Left lung (tissue), 10 donors: Measurements from ENCODE around the gene OTOP3. TPM values are rescaled to one million over a fixed set of nuclear protein-coding genes. Genes with fewer than 3 reads are reported as not detected.

Experiments used
- ATAC-seq: fragments of 200-7000 bp; cut with Tn5 transposase; one replicate; pipeline ENCODE4 v1.9.1; 2020; ENCODE audit warnings: moderate library complexity
- DNase-seq, 4 donors: peaks; one replicate each; pipeline ENCODE4 v3.0.0-alpha.2; 2013 to 2020
- H3K27ac ChIP-seq, 2 donors: fragments of 200-600 bp; sonication (generic) in 1 of 2; one replicate each; pipeline versions ENCODE4 v1.5.0 to v1.8.0; 2020 to 2021
- H3K27me3 ChIP-seq, 2 donors: fragments of 200-600 bp; sonication (generic) in 1 of 2; one replicate each; pipeline versions ENCODE4 v1.5.0 to v1.8.0; 2020 to 2021
- H3K36me3 ChIP-seq, 2 donors: fragments of 200-600 bp; sonication (generic) in 1 of 2; one replicate each; pipeline versions ENCODE4 v1.5.0 to v1.8.0; 2020 to 2021
- H3K4me1 ChIP-seq, 2 donors: fragments of 200-600 bp; one replicate each; pipeline ENCODE4 v1.8.0; 2021
- H3K4me3 ChIP-seq, 2 donors: fragments of 200-600 bp; sonication (generic) in 1 of 2; one replicate each; pipeline versions ENCODE4 v1.5.0 to v1.8.0; 2020 to 2021; ENCODE audit warnings: mild to moderate bottlenecking in 1 of 2
- H3K9me3 ChIP-seq, 2 donors: fragments of 200-600 bp; sonication (generic) in 1 of 2; one replicate each; pipeline versions ENCODE4 v1.5.0 to v1.8.0; 2020 to 2021
- CTCF ChIP-seq, 2 donors: fragments of 200-600 bp; sonication (generic) in 1 of 2; IDR thresholded peaks; one replicate each; pipeline versions ENCODE4 v1.5.0 to v1.8.0; 2021; ENCODE audit warnings: antibody characterized with exemption in 2 of 2
- intact Hi-C, 2 donors: fragments of 100-400 bp; cut with DNase I; formaldehyde crosslinking; loops; one replicate each; pipeline versions ENCODE4 v1.11.2 to v1.14.2; 2022
- polyA plus RNA-seq, 6 donors: library from polyadenylated mRNA; unstranded; fragments of 120-200 nt; gene quantifications; one replicate each; pipeline ENCODE4 v1.2.1, GENCODE V29; 2013; ENCODE audit not compliant: insufficient read length in 6 of 6
- total RNA-seq, 2 donors: library from RNA; stranded (reverse); fragmentation: NEBNext Ultra II Directional; extraction: Animal tissue kit (Norgen Biotek cat#: 25700); gene quantifications; one replicate each; pipeline ENCODE4 v1.2.1, GENCODE V29; 2021
- donor health status: DM: no; HTN: yes; CAD: no.
- donor health status: DM: no; HTN: no; CAD: no.

Gene OTOP3
- total and polyA plus RNA-seq, 8 donors = not detected

- intact Hi-C loops = no loop called here
- H3K9me3 ChIP-seq = no peaks in the 10 kb centered on the region
- no peaks in the 10 kb centered on the region for H3K36me3 ChIP-seq
- H3K4me1 ChIP-seq = peaks cover 0 to 17% of the 10 kb centered on the region in 2 donors
- TF ChIP-seq CTCF (IDR thresholded peaks at IDR 0.05) = no peak
- DNase-seq (no peak), ATAC-seq (no peak)
- no peak overlapping the region for H3K27ac ChIP-seq
- H3K4me3 ChIP-seq = no peak overlapping the region
- peaks cover 7 to 53% of the 10 kb centered on the region in 2 donors for H3K27me3 ChIP-seq
Observed at GRCh38 chr17:74975943-74976342, 40.2 kb downstream of the OTOP3 start.

- no peaks in the 10 kb centered on the region for H3K9me3 ChIP-seq
- peaks cover 8 to 17% of the 10 kb centered on the region in 2 donors for H3K4me1 ChIP-seq
- no peak for TF ChIP-seq CTCF (IDR thresholded peaks at IDR 0.05)
- no peak overlapping the region for H3K27ac ChIP-seq
- no peak for ATAC-seq
- no peak overlapping the region for H3K4me3 ChIP-seq
- no peak for DNase-seq
- H3K27me3 ChIP-seq = peaks cover 6 to 53% of the 10 kb centered on the region in 2 donors
- no peaks in the 10 kb centered on the region for H3K36me3 ChIP-seq
- intact Hi-C loops = no loop called here
Observed at GRCh38 chr17:74977802-74978201, 42.1 kb downstream of the OTOP3 start.

GRCh38 chr17:74978240-74978639 lies 42.5 kb downstream of the OTOP3 start:
- no peak for DNase-seq
- Histone ChIP-seq H3K27ac (no peak overlapping the region), H3K9me3 (no peaks in the 10 kb centered on the region), H3K27me3 (peaks cover 2 to 53% of the 10 kb centered on the region in 2 donors), H3K36me3 (no peaks in the 10 kb centered on the region), H3K4me3 (no peak overlapping the region), H3K4me1 (peaks cover 8 to 17% of the 10 kb centered on the region in 2 donors)
- intact Hi-C loops = no loop called here
- no peak for ATAC-seq
- no peak for TF ChIP-seq CTCF (IDR thresholded peaks at IDR 0.05)

GRCh38 chr17:74979408-74980146 lies 43.9 kb downstream of the OTOP3 start:
- ATAC-seq = no peak
- no peak for TF ChIP-seq CTCF (IDR thresholded peaks at IDR 0.05)
- intact Hi-C loops = no loop called here
- H3K27me3 ChIP-seq = peaks cover 0 to 42% of the 10 kb centered on the region in 2 donors
- no peaks in the 10 kb centered on the region for H3K9me3 ChIP-seq
- H3K36me3 ChIP-seq = no peaks in the 10 kb centered on the region
- H3K27ac ChIP-seq = no peak overlapping the region
- H3K4me1 ChIP-seq = peaks cover 8 to 17% of the 10 kb centered on the region in 2 donors
- DNase-seq = no peak
- no peak overlapping the region for H3K4me3 ChIP-seq

- Histone ChIP-seq H3K36me3 (no peaks in the 10 kb centered on the region), H3K27ac (peak overlapping the region; percentile 83 to 87), H3K9me3 (no peaks in the 10 kb centered on the region), H3K4me1 (peaks cover 8 to 22% of the 10 kb centered on the region in 2 donors), H3K27me3 (peaks cover 0 to 32% of the 10 kb centered on the region in 2 donors), H3K4me3 (peak overlapping the region; percentile 55 to 68)
- no peak for TF ChIP-seq CTCF (IDR thresholded peaks at IDR 0.05)
- ATAC-seq (no peak), DNase-seq (no peak)
- intact Hi-C loops = no loop called here
Observed at GRCh38 chr17:74981318-74981978, 45.8 kb downstream of the OTOP3 start.
